ENCODE measurements around the gene GADD45GIP1.
"Not testable (repeated sequence)": the region's sequence is repeated elsewhere in the genome, so short reads cannot be mapped to it uniquely, and the experiment has no call there.

The GADD45GIP1 gene

GRCh38 chr19:12939975-12940423 lies 17.0 kb downstream of the GADD45GIP1 start:
- no peak for DNase-seq (ENCODE audit: low read depth)

- no peak for DNase-seq (ENCODE audit: low read depth)
Measured at GRCh38 chr19:12938779-12939601, 18.0 kb downstream of the GADD45GIP1 start.

- DNase-seq (ENCODE audit: low read depth): peak; percentile 97
Measured at GRCh38 chr19:12937927-12938778, 18.9 kb downstream of the GADD45GIP1 start, which contains the start of gene CALR. TSS of gene CALR (plus strand) at chr19:12938609. CDS start at chr19:12938680, 71 bp downstream.

GRCh38 chr19:12937093-12937926 lies 19.7 kb downstream of the GADD45GIP1 start:
- DNase-seq (ENCODE audit: low read depth): no peak

GRCh38 chr19:12936582-12936981 lies 20.4 kb downstream of the GADD45GIP1 start:
- no peak for DNase-seq (ENCODE audit: low read depth)

GRCh38 chr19:12935071-12935470 lies 22.0 kb downstream of the GADD45GIP1 start:
- DNase-seq (ENCODE audit: low read depth): no peak

- peak; percentile 74 for DNase-seq (ENCODE audit: low read depth)
Measured at GRCh38 chr19:12933287-12934072, 23.5 kb downstream of the GADD45GIP1 start, which contains the start of gene FARSA. TSS of gene FARSA (minus strand) at chr19:12933711. CDS start at chr19:12933696, 15 bp downstream.

- DNase-seq (ENCODE audit: low read depth): no peak
Measured at GRCh38 chr19:12932392-12933286, 24.4 kb downstream of the GADD45GIP1 start.

GRCh38 chr19:12930002-12930645 lies 26.9 kb downstream of the GADD45GIP1 start:
- no peak for DNase-seq (ENCODE audit: low read depth)

- DNase-seq (ENCODE audit: low read depth): no peak
Measured at GRCh38 chr19:12924621-12925310, 32.3 kb downstream of the GADD45GIP1 start.

GRCh38 chr19:12922959-12923358 lies 34.1 kb downstream of the GADD45GIP1 start:
- DNase-seq (ENCODE audit: low read depth): no peak

GRCh38 chr19:12921047-12921446 lies 36.0 kb downstream of the GADD45GIP1 start:
- DNase-seq (ENCODE audit: low read depth): no peak

GRCh38 chr19:12918253-12918652 lies 38.8 kb downstream of the GADD45GIP1 start:
- DNase-seq (ENCODE audit: low read depth): no peak

GRCh38 chr19:12915860-12916259 lies 41.2 kb downstream of the GADD45GIP1 start:
- not testable (repeated sequence) for DNase-seq (ENCODE audit: low read depth)

GRCh38 chr19:12913851-12914690 lies 43.0 kb downstream of the GADD45GIP1 start:
- peak; percentile 42 for DNase-seq (ENCODE audit: low read depth)

- no peak for DNase-seq (ENCODE audit: low read depth)
Measured at GRCh38 chr19:12913011-12913561, 43.9 kb downstream of the GADD45GIP1 start.

- no peak for DNase-seq (ENCODE audit: low read depth)
Measured at GRCh38 chr19:12912571-12912970, 44.5 kb downstream of the GADD45GIP1 start.
